ENCODE results near the gene TOMM7. TPM values are rescaled to one million over a fixed set of nuclear protein-coding genes. Genes with fewer than 3 reads are reported as not detected.

TOMM7 gene
- total and polyA plus RNA-seq, 10 of the 15 experiments (the other 5 are each of a cell fraction or from before 2014, with no cell fraction given), result 151 to 1,497 (median 322) TPM

DNA sequence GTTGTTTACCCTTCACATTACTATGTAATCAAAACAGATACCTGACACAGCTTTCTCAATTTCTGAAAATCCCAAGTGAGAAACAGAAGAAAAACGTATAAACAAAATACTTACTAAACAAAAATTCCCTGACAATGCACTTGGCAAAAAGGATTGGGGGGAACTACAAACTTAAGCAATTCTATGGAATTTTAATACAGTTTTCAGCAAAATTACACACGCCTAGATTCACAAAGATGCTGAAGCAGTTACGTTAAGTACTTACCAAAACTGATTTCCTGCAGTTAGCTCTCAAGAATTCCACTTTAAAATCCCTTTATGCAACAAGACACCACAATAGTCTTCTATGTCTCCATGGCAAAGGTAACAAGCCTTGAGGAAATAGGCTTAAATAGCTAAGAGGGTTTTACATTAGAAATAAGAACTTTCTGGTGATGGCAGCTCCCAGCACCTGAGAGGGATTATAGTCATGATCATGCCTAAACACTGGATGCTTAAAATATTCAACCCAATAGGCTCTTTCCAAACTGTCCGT, 10.8 kb downstream of the TOMM7 start:
- Histone ChIP-seq H3K27me3 (replicated peaks in 1 of 2; ENCODE audit: control insufficient read depth in 2 of 2, insufficient read depth in 2 of 2, low read length in 1 of 2) (no peaks in the 10 kb centered on the region), H3K27ac (ENCODE audit: control insufficient read depth, insufficient read depth) (no peak overlapping the region), H3K4me3 (no peak overlapping the region), H4K20me1 (ENCODE audit: control insufficient read depth, insufficient read depth) (no peaks in the 10 kb centered on the region), H3K9me3 (replicated peaks; ENCODE audit: control insufficient read depth, insufficient read depth, low read length) (no peaks in the 10 kb centered on the region), H3K36me3 (ENCODE audit: control insufficient read depth in 2 of 2, insufficient read depth in 2 of 2, low read length in 1 of 2) (peaks cover 0 to 1% of the 10 kb centered on the region in 2 experiments; a peak in 2 of 4 replicates), H3K79me2 (ENCODE audit: control insufficient read depth, insufficient read depth, low read length) (no peaks in the 10 kb centered on the region), H2AFZ (ENCODE audit: control insufficient read depth, low read depth, low read length) (no peak overlapping the region), H3K4me2 (ENCODE audit: control insufficient read depth, insufficient read depth) (no peak overlapping the region), H3K9ac (ENCODE audit: control insufficient read depth, insufficient read depth, low read length) (no peak overlapping the region), H3K4me1 (ENCODE audit: control insufficient read depth, insufficient read depth, low read length) (peaks cover 11% of the 10 kb centered on the region; the same call in 1 of the 2 replicates)
- ChIA-PET SMC1A (ENCODE audit: uncharacterized antibody, unreplicated experiment) (interaction anchor here (0.6 to 1.7 kb wide), 2 partner anchors 35 to 243 kb away, joined by 3 to 6 read pairs; no protein-coding TSS in a partner anchor), CTCF (interaction anchor here (0.9 kb wide), 1 partner anchor 13 kb away, joined by 3 read pairs; no protein-coding TSS in a partner anchor), RAD21 (ENCODE audit: unreplicated experiment) (interaction anchor here (1.5 kb wide), 1 partner anchor 10 kb away, joined by 5 read pairs; no protein-coding TSS in a partner anchor), POLR2A (no interaction called here)
- no peak for TF ChIP-seq CHD2 (IDR thresholded peaks at IDR 0.05; ENCODE audit: borderline replicate concordance, low read depth, low read length)
- TF ChIP-seq STAT3 (IDR thresholded peaks at IDR 0.05; ENCODE audit: low read depth, low read length), result no peak
- TF ChIP-seq SP1 (IDR thresholded peaks at IDR 0.05; ENCODE audit: low read depth, low read length), result no peak
- no peak for TF ChIP-seq CBX5 (IDR thresholded peaks at IDR 0.05; ENCODE audit: low read depth)
- TF ChIP-seq SMAD1 (IDR thresholded peaks at IDR 0.05; ENCODE audit: low read depth, partially characterized antibody), result no peak
- TF ChIP-seq, protein P1, sequence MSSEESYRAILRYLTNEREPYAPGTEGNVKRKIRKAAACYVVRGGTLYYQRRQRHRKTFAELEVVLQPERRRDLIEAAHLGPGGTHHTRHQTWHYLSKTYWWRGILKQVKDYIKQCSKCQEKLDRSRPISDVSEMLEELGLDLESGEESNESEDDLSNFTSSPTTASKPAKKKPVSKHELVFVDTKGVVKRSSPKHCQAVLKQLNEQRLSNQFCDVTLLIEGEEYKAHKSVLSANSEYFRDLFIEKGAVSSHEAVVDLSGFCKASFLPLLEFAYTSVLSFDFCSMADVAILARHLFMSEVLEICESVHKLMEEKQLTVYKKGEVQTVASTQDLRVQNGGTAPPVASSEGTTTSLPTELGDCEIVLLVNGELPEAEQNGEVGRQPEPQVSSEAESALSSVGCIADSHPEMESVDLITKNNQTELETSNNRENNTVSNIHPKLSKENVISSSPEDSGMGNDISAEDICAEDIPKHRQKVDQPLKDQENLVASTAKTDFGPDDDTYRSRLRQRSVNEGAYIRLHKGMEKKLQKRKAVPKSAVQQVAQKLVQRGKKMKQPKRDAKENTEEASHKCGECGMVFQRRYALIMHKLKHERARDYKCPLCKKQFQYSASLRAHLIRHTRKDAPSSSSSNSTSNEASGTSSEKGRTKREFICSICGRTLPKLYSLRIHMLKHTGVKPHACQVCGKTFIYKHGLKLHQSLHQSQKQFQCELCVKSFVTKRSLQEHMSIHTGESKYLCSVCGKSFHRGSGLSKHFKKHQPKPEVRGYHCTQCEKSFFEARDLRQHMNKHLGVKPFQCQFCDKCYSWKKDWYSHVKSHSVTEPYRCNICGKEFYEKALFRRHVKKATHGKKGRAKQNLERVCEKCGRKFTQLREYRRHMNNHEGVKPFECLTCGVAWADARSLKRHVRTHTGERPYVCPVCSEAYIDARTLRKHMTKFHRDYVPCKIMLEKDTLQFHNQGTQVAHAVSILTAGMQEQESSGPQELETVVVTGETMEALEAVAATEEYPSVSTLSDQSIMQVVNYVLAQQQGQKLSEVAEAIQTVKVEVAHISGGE (CRISPR knock-in tag; IDR thresholded peaks at IDR 0.05), result no peak
- no peak for ATAC-seq
- in situ Hi-C loops (cut with MboI) (no loop called here), intact Hi-C loops (cut with micrococcal nuclease; ENCODE audit: unreplicated experiment) (no loop called here)
- BruUV-seq (replicated peaks), result no TSS peak
- no peak for FAIRE-seq
- WGBS (ENCODE audit: insufficient coverage, insufficient replicate concordance, low lambda C conversion rate, missing lambda C conversion rate), result 78% methylated on average over 4 of the region's 4 CpGs
- DNase-seq (ENCODE audit: low read depth, low spot score), result no peak
